Astrocyte (in vitro differentiated cells and primary cell): ENCODE data around the gene KANK4. TPM values are rescaled to one million over a fixed set of nuclear protein-coding genes. Genes with fewer than 3 reads are reported as not detected.

Source experiments
- DNase-seq: peaks from one replicate; pipeline ENCODE4 v3.0.0-alpha.2; 2010; ENCODE audit warnings: low read depth
- FAIRE-seq: peaks from 2 replicates; lab custom pipeline; 2011; peaks lifted over from hg19 to GRCh38; lab: Jason Lieb, UNC
- H2AFZ ChIP-seq: 2 replicates; pipeline ENCODE4 v1.6.0; 2012; ENCODE audit warnings: low read depth, low read length, inconsistent platforms
- H3K27ac ChIP-seq: 2 replicates; pipeline ENCODE4 v1.5.1; 2011; ENCODE audit warnings: low read depth, low read length, inconsistent platforms
- H3K27me3 ChIP-seq: 2 replicates; pipeline ENCODE4 v1.6.0; 2011; ENCODE audit warnings: low read length, inconsistent platforms; ENCODE audit not compliant: insufficient read depth
- H3K36me3 ChIP-seq: 2 replicates; pipeline ENCODE4 v1.5.1; 2011; ENCODE audit warnings: low read length, inconsistent platforms; ENCODE audit not compliant: insufficient read depth
- H3K4me1 ChIP-seq: 2 replicates; pipeline ENCODE4 v1.5.1; 2011; ENCODE audit warnings: low read length, inconsistent platforms; ENCODE audit not compliant: insufficient read depth
- H3K4me2 ChIP-seq: 2 replicates; pipeline ENCODE4 v1.6.0; 2012; ENCODE audit warnings: low read length, inconsistent platforms
- H3K4me3 ChIP-seq: 2 replicates; pipeline ENCODE4 v1.5.1; 2011; ENCODE audit warnings: low read depth, mild to moderate bottlenecking, low read length, inconsistent platforms; ENCODE audit not compliant: insufficient read depth
- H3K79me2 ChIP-seq: 2 replicates; pipeline ENCODE4 v1.6.0; 2012; ENCODE audit warnings: mild to moderate bottlenecking, low read length, inconsistent platforms; ENCODE audit not compliant: insufficient read depth
- H3K9ac ChIP-seq: 2 replicates; pipeline ENCODE4 v1.6.0; 2012; ENCODE audit warnings: mild to moderate bottlenecking, low read length, inconsistent platforms
- H3K9me3 ChIP-seq: 2 replicates; pipeline ENCODE4 v1.5.1; 2012; ENCODE audit warnings: low read depth, mild to moderate bottlenecking, low read length, inconsistent platforms; ENCODE audit not compliant: insufficient read depth
- H4K20me1 ChIP-seq: 2 replicates; pipeline ENCODE4 v1.6.0; 2012; ENCODE audit warnings: low read length, inconsistent platforms; ENCODE audit not compliant: insufficient read depth
- H3K27ac Mint-ChIP-seq: one replicate; pipeline ENCODE4 v1.8.0; 2021; ENCODE audit warnings: mild to moderate bottlenecking, mixed read lengths; ENCODE audit not compliant: unreplicated experiment
- H3K27me3 Mint-ChIP-seq: one replicate; pipeline ENCODE4 v1.8.0; 2021; ENCODE audit warnings: low read depth, mixed read lengths; ENCODE audit not compliant: unreplicated experiment
- H3K36me3 Mint-ChIP-seq: one replicate; pipeline ENCODE4 v1.8.0; 2021; ENCODE audit warnings: low read depth, mixed read lengths; ENCODE audit not compliant: unreplicated experiment
- H3K4me1 Mint-ChIP-seq: one replicate; pipeline ENCODE4 v1.8.0; 2021; ENCODE audit warnings: low read depth, mixed read lengths; ENCODE audit not compliant: unreplicated experiment
- H3K4me3 Mint-ChIP-seq: one replicate; pipeline ENCODE4 v1.8.0; 2021; ENCODE audit warnings: mild to moderate bottlenecking, moderate library complexity, mixed read lengths; ENCODE audit not compliant: unreplicated experiment
- H3K9me3 Mint-ChIP-seq: one replicate; pipeline ENCODE4 v1.8.0; 2021; ENCODE audit warnings: mild to moderate bottlenecking, mixed read lengths; ENCODE audit not compliant: unreplicated experiment
- CTCF ChIP-seq: IDR thresholded peaks from 2 replicates; pipeline ENCODE4 v1.5.1; 2011; ENCODE audit warnings: low read depth, mild to moderate bottlenecking, inconsistent platforms, low read length, moderate library complexity; ENCODE audit not compliant: insufficient read depth
- EZH2 ChIP-seq: IDR thresholded peaks from 2 replicates; pipeline ENCODE4 v1.6.1; 2012; ENCODE audit warnings: mild to moderate bottlenecking, low read length, inconsistent platforms; ENCODE audit not compliant: insufficient read depth
- total RNA-seq: library from RNA; stranded (reverse); gene quantifications from 2 replicates; pipeline ENCODE4 v1.2.1, GENCODE V29; 2021

The KANK4 gene
- total RNA-seq, 1 donor from 2014 or later, result 8.5 TPM

- Histone ChIP-seq H3K27me3 (no peaks in the 10 kb centered on the region), H3K4me2 (no peak overlapping the region), H3K4me1 (no peaks in the 10 kb centered on the region), H3K27ac (no peak overlapping the region), H3K4me3 (no peak overlapping the region), H3K9me3 (peaks cover 3% of the 10 kb centered on the region), H2AFZ (no peak overlapping the region), H3K9ac (no peak overlapping the region), H3K79me2 (no peaks in the 10 kb centered on the region), H3K36me3 (no peaks in the 10 kb centered on the region), H4K20me1 (no peaks in the 10 kb centered on the region)
- peaks cover 32% of the 10 kb centered on the region for H3K36me3 Mint-ChIP-seq
- no peak for TF ChIP-seq CTCF
- peaks cover 3% of the 10 kb centered on the region for H3K4me1 Mint-ChIP-seq
- no peak overlapping the region for H3K27ac Mint-ChIP-seq
- FAIRE-seq (no peak), DNase-seq (no peak)
- peaks cover under 1% of the 10 kb centered on the region for H3K9me3 Mint-ChIP-seq
- H3K27me3 Mint-ChIP-seq, result peaks cover 2% of the 10 kb centered on the region
- no peak overlapping the region for H3K4me3 Mint-ChIP-seq
Observed at GRCh38 chr1:62274496-62275485, 44.4 kb downstream of the KANK4 start.

- no peak for TF ChIP-seq CTCF
- TF ChIP-seq EZH2, result no peak
- Mint-ChIP-seq H3K4me3 (no peak overlapping the region), H3K27ac (no peak overlapping the region)
Observed at GRCh38 chr1:62273953-62274352, 45.3 kb downstream of the KANK4 start.

More at GRCh38 chr1:62273953-62274352, 45.3 kb downstream of the KANK4 start:
- Histone ChIP-seq H3K9ac (no peak overlapping the region), H3K27me3 (peaks cover 3% of the 10 kb centered on the region), H3K36me3 (no peaks in the 10 kb centered on the region), H3K9me3 (peaks cover 3% of the 10 kb centered on the region), H3K4me3 (no peak overlapping the region), H3K27ac (no peak overlapping the region), H4K20me1 (no peaks in the 10 kb centered on the region), H3K4me1 (no peaks in the 10 kb centered on the region), H3K79me2 (no peaks in the 10 kb centered on the region), H3K4me2 (no peak overlapping the region), H2AFZ (no peak overlapping the region)
- H3K36me3 Mint-ChIP-seq, result peaks cover 29% of the 10 kb centered on the region
- FAIRE-seq, result no peak
- no peaks in the 10 kb centered on the region for H3K9me3 Mint-ChIP-seq
- peaks cover 2% of the 10 kb centered on the region for H3K27me3 Mint-ChIP-seq
- peaks cover 3% of the 10 kb centered on the region for H3K4me1 Mint-ChIP-seq
- DNase-seq, result no peak
